ENCODE data around the gene USP49. TPM values are rescaled to one million over a fixed set of nuclear protein-coding genes. Genes with fewer than 3 reads are reported as not detected.
A peak's percentile ranks its signal among the peaks of the same experiment; 100 is the strongest.

Gene USP49
- total and polyA plus RNA-seq, 2 of the 13 experiments (the other 11 are each of a cell fraction or from before 2014, with no cell fraction given), result 2.9 to 4.3 TPM

DNA sequence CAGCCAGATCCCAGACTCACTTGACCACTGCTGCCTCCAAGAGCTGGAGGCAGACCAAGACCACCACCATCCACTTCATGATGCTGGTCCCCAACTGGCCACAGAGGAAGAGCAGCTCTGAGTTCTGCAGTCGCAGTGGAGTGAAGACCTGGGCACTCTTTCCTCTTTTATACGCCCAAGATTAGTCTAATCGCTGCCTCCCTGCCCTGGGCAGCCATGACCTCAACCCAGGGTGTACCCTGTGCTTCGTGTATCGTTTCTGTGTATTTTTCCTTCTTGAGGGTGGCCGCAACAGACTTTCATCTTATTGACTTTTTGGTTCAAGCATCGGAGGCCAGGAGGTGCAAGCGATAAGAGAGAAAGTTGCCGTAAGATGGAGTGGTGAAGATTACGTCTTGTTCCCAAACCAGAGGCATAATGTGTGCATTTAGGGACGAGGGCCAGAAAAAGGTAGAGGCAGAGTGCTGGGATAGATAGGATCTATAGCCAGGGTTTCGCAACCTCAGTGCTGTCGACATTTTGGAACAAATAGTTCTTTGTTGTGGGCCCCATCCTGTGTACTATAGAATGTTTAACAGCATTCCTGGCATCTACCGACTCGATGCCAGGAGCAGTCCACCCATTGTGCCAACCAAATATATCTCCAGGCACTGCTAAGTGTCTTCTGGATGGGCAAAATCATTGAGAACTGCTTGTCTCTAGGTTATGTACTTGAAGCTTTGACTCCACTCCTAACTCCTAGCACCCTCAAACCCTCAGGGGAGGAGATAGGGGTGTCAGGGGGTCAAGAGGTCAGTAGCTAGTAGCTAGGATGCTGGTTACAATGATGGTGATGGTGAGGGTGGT is 147.7 kb downstream of the USP49 start, which contains the start of gene PGC (continued):
- peak; percentile 94 for TF ChIP-seq NR2F6 (IDR thresholded peaks at IDR 0.05)
- TF ChIP-seq NR2F6 (CRISPR knock-in tag; IDR thresholded peaks at IDR 0.05), result peak; percentile 88
- TF ChIP-seq FOXK1 (CRISPR knock-in tag; IDR thresholded peaks at IDR 0.05; ENCODE audit: borderline replicate concordance, low read depth), result peak; percentile 61; the same call in 1 of the 2 replicates
- TF ChIP-seq ZNF850 (CRISPR knock-in tag; conservative IDR thresholded peaks at IDR 0.05), result no peak
- TF ChIP-seq ZBTB26 (CRISPR knock-in tag; IDR thresholded peaks at IDR 0.05; ENCODE audit: borderline replicate concordance), result no peak
- TF ChIP-seq, protein P1, sequence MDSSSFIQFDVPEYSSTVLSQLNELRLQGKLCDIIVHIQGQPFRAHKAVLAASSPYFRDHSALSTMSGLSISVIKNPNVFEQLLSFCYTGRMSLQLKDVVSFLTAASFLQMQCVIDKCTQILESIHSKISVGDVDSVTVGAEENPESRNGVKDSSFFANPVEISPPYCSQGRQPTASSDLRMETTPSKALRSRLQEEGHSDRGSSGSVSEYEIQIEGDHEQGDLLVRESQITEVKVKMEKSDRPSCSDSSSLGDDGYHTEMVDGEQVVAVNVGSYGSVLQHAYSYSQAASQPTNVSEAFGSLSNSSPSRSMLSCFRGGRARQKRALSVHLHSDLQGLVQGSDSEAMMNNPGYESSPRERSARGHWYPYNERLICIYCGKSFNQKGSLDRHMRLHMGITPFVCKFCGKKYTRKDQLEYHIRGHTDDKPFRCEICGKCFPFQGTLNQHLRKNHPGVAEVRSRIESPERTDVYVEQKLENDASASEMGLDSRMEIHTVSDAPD (CRISPR knock-in tag; IDR thresholded peaks at IDR 0.05), result peak; percentile 98
- no peak; the same call in 1 of the 2 replicates for TF ChIP-seq ZNF614 (CRISPR knock-in tag; IDR thresholded peaks at IDR 0.05; ENCODE audit: borderline replicate concordance)
- no peak for TF ChIP-seq MAFF (IDR thresholded peaks at IDR 0.05; ENCODE audit: low read depth, low read length)
- no peak for TF ChIP-seq EZH2 (conservative IDR thresholded peaks at IDR 0.05; ENCODE audit: low read depth, low read length)
- TF ChIP-seq ZNF503 (CRISPR knock-in tag; IDR thresholded peaks at IDR 0.05), result peak; percentile 96
- no peak; the same call in 1 of the 2 replicates for TF ChIP-seq KDM1A (CRISPR knock-in tag; IDR thresholded peaks at IDR 0.05)
- TF ChIP-seq PRPF4 (IDR thresholded peaks at IDR 0.05; ENCODE audit: low read depth, low read length, poor library complexity, severe bottlenecking), result no peak
- TF ChIP-seq ZNF317 (CRISPR knock-in tag; IDR thresholded peaks at IDR 0.05), result peak; percentile 69
- TF ChIP-seq ZNF777 (CRISPR knock-in tag; IDR thresholded peaks at IDR 0.05), result peak; percentile 61
- TF ChIP-seq ZNF644 (CRISPR knock-in tag; IDR thresholded peaks at IDR 0.05; ENCODE audit: low read depth), result no peak; the same call in 1 of the 2 replicates
- TF ChIP-seq CBX5 (CRISPR knock-in tag; IDR thresholded peaks at IDR 0.05; ENCODE audit: borderline replicate concordance), result peak; percentile 68; the same call in 1 of the 2 replicates
- no peak for TF ChIP-seq MTA3 (CRISPR knock-in tag; IDR thresholded peaks at IDR 0.05)
- TF ChIP-seq ZSCAN25 (CRISPR knock-in tag; IDR thresholded peaks at IDR 0.05), result no peak; the same call in 1 of the 2 replicates
- TF ChIP-seq PRMT3 (CRISPR knock-in tag; IDR thresholded peaks at IDR 0.05; ENCODE audit: borderline replicate concordance, low read depth), result no peak
- no peak for TF ChIP-seq ZBTB3 (CRISPR knock-in tag; IDR thresholded peaks at IDR 0.05; ENCODE audit: borderline replicate concordance, low read depth)
- no peak for TF ChIP-seq RORA (CRISPR knock-in tag; IDR thresholded peaks at IDR 0.05)
- peak; percentile 85 for TF ChIP-seq ZNF331 (CRISPR knock-in tag; IDR thresholded peaks at IDR 0.05)
- TF ChIP-seq, protein P2, sequence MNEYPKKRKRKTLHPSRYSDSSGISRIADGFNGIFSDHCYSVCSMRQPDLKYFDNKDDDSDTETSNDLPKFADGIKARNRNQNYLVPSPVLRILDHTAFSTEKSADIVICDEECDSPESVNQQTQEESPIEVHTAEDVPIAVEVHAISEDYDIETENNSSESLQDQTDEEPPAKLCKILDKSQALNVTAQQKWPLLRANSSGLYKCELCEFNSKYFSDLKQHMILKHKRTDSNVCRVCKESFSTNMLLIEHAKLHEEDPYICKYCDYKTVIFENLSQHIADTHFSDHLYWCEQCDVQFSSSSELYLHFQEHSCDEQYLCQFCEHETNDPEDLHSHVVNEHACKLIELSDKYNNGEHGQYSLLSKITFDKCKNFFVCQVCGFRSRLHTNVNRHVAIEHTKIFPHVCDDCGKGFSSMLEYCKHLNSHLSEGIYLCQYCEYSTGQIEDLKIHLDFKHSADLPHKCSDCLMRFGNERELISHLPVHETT (CRISPR knock-in tag; conservative IDR thresholded peaks at IDR 0.05), result no peak; the same call in 1 of the 2 replicates
- no peak for TF ChIP-seq SRSF4 (IDR thresholded peaks at IDR 0.05; ENCODE audit: low read depth, low read length, poor library complexity, severe bottlenecking)
- no peak for TF ChIP-seq ZNF530 (CRISPR knock-in tag; IDR thresholded peaks at IDR 0.05; ENCODE audit: low read depth)
- TF ChIP-seq SOX5 (CRISPR knock-in tag; IDR thresholded peaks at IDR 0.05; ENCODE audit: borderline replicate concordance), result peak; percentile 93
